22Rv1 (cell line): ENCODE measurements around the gene TWSG1.

ENCODE experiments used
- ZFX ChIP-seq: fragments of 450-650 bp; IDR thresholded peaks from 2 replicates; pipeline ENCODE4 v1.6.1; 2017; ENCODE audit warnings: antibody characterized with exemption, borderline replicate concordance
- TF ChIP-seq, protein P1 (sequence below): fragments of 450-650 bp; IDR thresholded peaks from 2 replicates; pipeline ENCODE4 v1.5.1; 2017; ENCODE audit warnings: mild to moderate bottlenecking

- TF ChIP-seq, protein P1, sequence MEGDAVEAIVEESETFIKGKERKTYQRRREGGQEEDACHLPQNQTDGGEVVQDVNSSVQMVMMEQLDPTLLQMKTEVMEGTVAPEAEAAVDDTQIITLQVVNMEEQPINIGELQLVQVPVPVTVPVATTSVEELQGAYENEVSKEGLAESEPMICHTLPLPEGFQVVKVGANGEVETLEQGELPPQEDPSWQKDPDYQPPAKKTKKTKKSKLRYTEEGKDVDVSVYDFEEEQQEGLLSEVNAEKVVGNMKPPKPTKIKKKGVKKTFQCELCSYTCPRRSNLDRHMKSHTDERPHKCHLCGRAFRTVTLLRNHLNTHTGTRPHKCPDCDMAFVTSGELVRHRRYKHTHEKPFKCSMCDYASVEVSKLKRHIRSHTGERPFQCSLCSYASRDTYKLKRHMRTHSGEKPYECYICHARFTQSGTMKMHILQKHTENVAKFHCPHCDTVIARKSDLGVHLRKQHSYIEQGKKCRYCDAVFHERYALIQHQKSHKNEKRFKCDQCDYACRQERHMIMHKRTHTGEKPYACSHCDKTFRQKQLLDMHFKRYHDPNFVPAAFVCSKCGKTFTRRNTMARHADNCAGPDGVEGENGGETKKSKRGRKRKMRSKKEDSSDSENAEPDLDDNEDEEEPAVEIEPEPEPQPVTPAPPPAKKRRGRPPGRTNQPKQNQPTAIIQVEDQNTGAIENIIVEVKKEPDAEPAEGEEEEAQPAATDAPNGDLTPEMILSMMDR: no peak
- TF ChIP-seq ZFX: no peak
Observed at GRCh38 chr18:9285604-9286003, 49.0 kb upstream of the TWSG1 start.
